Endothelial cell of umbilical vein (primary cell): Measurements from ENCODE around the gene TRAF3.

Experiments
- EZH2 ChIP-seq: IDR thresholded peaks from 2 replicates; pipeline ENCODE4 v1.6.1; 2012; ENCODE audit warnings: borderline replicate concordance, low read depth, mild to moderate bottlenecking, moderate library complexity, low read length, inconsistent platforms; ENCODE audit not compliant: severe bottlenecking
- JUN ChIP-seq: IDR thresholded peaks from 2 replicates; pipeline ENCODE4 v1.6.1; 2011; ENCODE audit warnings: borderline replicate concordance, low read depth; ENCODE audit not compliant: insufficient read length, insufficient read depth
- MAX ChIP-seq: IDR thresholded peaks from 2 replicates; pipeline ENCODE4 v1.6.1; 2011; ENCODE audit not compliant: insufficient read depth, insufficient read length
- MYC ChIP-seq: IDR thresholded peaks from one replicate; pipeline ENCODE4 v1.6.1; 2011; ENCODE audit warnings: mild to moderate bottlenecking, low read depth, low read length
- POLR2A ChIP-seq: IDR thresholded peaks from 2 replicates; pipeline ENCODE4 v1.6.1; 2012; ENCODE audit warnings: low read depth, mild to moderate bottlenecking, control low read depth, low read length
- POLR2AphosphoS5 ChIP-seq: IDR thresholded peaks from 2 replicates; pipeline ENCODE4 v1.6.1; 2012; ENCODE audit warnings: low read depth, mild to moderate bottlenecking, control low read depth, low read length, moderate library complexity; ENCODE audit not compliant: insufficient read depth
- TF ChIP-seq, protein P1 (sequence below), 2 donors: IDR thresholded peaks; 1 replicate in 1 of 2; 2 replicates in 1 of 2; pipeline ENCODE4 v1.5.1; 2011; ENCODE audit warnings: low read length in 2 of 2, mild to moderate bottlenecking in 2 of 2, moderate library complexity in 2 of 2, control low read depth in 1 of 2, inconsistent platforms in 1 of 2, low read depth in 1 of 2; ENCODE audit not compliant: insufficient read depth in 1 of 2; ENCODE audit errors: extremely low read depth in 1 of 2

- TF ChIP-seq MAX (no peak), JUN (no peak), POLR2AphosphoS5 (no peak), MYC (no peak), EZH2 (no peak), POLR2A (no peak)
- TF ChIP-seq, protein P1, sequence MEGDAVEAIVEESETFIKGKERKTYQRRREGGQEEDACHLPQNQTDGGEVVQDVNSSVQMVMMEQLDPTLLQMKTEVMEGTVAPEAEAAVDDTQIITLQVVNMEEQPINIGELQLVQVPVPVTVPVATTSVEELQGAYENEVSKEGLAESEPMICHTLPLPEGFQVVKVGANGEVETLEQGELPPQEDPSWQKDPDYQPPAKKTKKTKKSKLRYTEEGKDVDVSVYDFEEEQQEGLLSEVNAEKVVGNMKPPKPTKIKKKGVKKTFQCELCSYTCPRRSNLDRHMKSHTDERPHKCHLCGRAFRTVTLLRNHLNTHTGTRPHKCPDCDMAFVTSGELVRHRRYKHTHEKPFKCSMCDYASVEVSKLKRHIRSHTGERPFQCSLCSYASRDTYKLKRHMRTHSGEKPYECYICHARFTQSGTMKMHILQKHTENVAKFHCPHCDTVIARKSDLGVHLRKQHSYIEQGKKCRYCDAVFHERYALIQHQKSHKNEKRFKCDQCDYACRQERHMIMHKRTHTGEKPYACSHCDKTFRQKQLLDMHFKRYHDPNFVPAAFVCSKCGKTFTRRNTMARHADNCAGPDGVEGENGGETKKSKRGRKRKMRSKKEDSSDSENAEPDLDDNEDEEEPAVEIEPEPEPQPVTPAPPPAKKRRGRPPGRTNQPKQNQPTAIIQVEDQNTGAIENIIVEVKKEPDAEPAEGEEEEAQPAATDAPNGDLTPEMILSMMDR (IDR thresholded peaks at IDR 0.05; ENCODE audit: extremely low read depth in 1 of 2, insufficient read depth in 1 of 2, low read depth in 1 of 2, low read length in 2 of 2): no peak
Measured at GRCh38 chr14:102750376-102750775, 26.9 kb upstream of the TRAF3 start.
